Measurements from ENCODE around the gene EFNA1.

- no peak for TF ChIP-seq CTCF (IDR thresholded peaks at IDR 0.05)
- no peak for TF ChIP-seq POLR2A (IDR thresholded peaks at IDR 0.05)
- TF ChIP-seq EP300 (IDR thresholded peaks at IDR 0.05) = no peak
These were observed 41.9 kb downstream of the EFNA1 start for GRCh38 chr1:155169541-155169940.
